Gastroesophageal sphincter (tissue), 4 donors: ENCODE results near the gene NCKIPSD. TPM values are rescaled to one million over a fixed set of nuclear protein-coding genes. Genes with fewer than 3 reads are reported as not detected.

Experiments used
- ATAC-seq: fragments of 150-250 bp; one replicate; pipeline ENCODE4 v1.9.1; 2016; ENCODE audit warnings: mild to moderate bottlenecking, moderate library complexity
- H3K27ac ChIP-seq, 4 donors: fragments of 200-600 bp; sonication (generic) in 3 of 4; 1 replicate in 3 of 4; 2 replicates in 1 of 4; pipeline ENCODE4 v1.5.1; 2016 to 2019
- H3K27me3 ChIP-seq: fragments of 200-600 bp; sonication (generic); one replicate; pipeline ENCODE4 v1.5.1; 2019
- H3K36me3 ChIP-seq, 2 donors: fragments of 200-600 bp; sonication (generic); one replicate each; pipeline ENCODE4 v1.5.1; 2019; ENCODE audit warnings: control low read depth in 1 of 2
- H3K4me1 ChIP-seq, 3 donors: fragments of 200-600 bp; sonication (generic); 1 replicate in 2 of 3; 2 replicates in 1 of 3; pipeline ENCODE4 v1.5.1; 2016 to 2019; ENCODE audit warnings: control low read depth in 2 of 3
- H3K4me3 ChIP-seq, 2 donors: fragments of 200-600 bp; sonication (generic); one replicate each; pipeline ENCODE4 v1.5.1; 2019; ENCODE audit warnings: mild to moderate bottlenecking in 1 of 2, moderate library complexity in 1 of 2
- H3K9me3 ChIP-seq, 3 donors: fragments of 200-600 bp; sonication (generic); one replicate each; pipeline ENCODE4 v1.5.1; 2017 to 2019; ENCODE audit warnings: control low read depth in 2 of 3
- EP300 ChIP-seq: sonication (generic); formaldehyde crosslinking; IDR thresholded peaks from one replicate; pipeline ENCODE4 v1.6.1; 2017; ENCODE audit warnings: antibody characterized with exemption, mild to moderate bottlenecking
- POLR2A ChIP-seq, 2 donors: fragments of 450-650 bp; IDR thresholded peaks; one replicate each; pipeline ENCODE4 v1.6.1; 2017; ENCODE audit warnings: antibody characterized with exemption in 2 of 2, mild to moderate bottlenecking in 2 of 2, moderate library complexity in 1 of 2
- POLR2AphosphoS5 ChIP-seq: sonication (generic); formaldehyde crosslinking; IDR thresholded peaks from one replicate; pipeline ENCODE4 v1.6.1; 2017; ENCODE audit warnings: antibody characterized with exemption
- WGBS, 2 donors: methylation state at CpG; one replicate each; pipeline ENCODE4 v1.1.5; 2018; ENCODE audit warnings: low coverage in 1 of 2; 5-methylcytosine and 5-hydroxymethylcytosine counted together
- total RNA-seq, 4 donors: library from RNA; depleted of rRNA; stranded (reverse); fragments of >200 nt; gene quantifications; one replicate each; pipeline ENCODE4 v1.1.0, GENCODE V29; 2016
- TF ChIP-seq, protein P1 (sequence below), 4 experiments: fragments of 200-600 bp in 2 of 4; fragments of 450-650 bp in 2 of 4; sonication (generic) in 1 of 4; IDR thresholded peaks; one replicate each; pipeline ENCODE4 v1.5.1; 2017 to 2019; ENCODE audit warnings: antibody characterized with exemption in 4 of 4, mild to moderate bottlenecking in 2 of 4, moderate library complexity in 2 of 4

NCKIPSD gene
- total RNA-seq, 4 donors from 2014 or later: 19.0 to 32.5 (median 21.1) TPM

DNA sequence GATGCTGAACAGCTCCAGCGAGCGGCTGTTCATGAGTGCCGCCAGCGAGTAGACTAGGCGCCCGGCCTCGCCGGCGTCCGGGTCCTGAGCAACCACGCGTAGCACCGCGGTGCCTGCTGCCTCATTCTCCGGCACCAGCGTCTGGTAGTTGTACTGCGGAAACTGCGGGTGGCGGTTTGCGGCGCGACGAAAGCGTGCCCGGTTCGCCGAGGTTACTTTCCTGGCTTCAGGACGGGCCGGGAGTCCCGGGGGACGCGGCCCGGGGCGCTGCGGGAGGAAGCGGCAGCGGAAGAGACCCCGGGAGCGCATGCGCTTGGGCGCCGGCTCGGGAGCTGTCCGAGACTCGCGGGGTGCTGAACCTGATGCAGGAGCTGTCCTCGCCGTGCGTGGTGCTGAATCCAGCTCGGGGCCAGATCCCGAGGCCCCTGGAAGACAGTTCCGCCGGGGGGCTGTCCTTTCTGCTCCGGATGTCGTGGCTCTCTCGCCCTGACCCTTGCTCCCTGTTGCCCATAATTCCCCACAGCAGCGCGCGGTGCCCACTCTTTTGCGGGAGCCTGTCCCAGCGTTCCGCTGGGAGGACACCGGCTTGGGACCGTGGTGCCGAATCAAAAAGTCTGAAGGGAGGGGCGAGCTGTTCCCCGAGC, 24.1 kb downstream of the NCKIPSD start:
- no peak for ATAC-seq
- TF ChIP-seq EP300 (no peak), POLR2AphosphoS5 (no peak), POLR2A (IDR thresholded peaks at IDR 0.05) (no peak)
- TF ChIP-seq, protein P1, sequence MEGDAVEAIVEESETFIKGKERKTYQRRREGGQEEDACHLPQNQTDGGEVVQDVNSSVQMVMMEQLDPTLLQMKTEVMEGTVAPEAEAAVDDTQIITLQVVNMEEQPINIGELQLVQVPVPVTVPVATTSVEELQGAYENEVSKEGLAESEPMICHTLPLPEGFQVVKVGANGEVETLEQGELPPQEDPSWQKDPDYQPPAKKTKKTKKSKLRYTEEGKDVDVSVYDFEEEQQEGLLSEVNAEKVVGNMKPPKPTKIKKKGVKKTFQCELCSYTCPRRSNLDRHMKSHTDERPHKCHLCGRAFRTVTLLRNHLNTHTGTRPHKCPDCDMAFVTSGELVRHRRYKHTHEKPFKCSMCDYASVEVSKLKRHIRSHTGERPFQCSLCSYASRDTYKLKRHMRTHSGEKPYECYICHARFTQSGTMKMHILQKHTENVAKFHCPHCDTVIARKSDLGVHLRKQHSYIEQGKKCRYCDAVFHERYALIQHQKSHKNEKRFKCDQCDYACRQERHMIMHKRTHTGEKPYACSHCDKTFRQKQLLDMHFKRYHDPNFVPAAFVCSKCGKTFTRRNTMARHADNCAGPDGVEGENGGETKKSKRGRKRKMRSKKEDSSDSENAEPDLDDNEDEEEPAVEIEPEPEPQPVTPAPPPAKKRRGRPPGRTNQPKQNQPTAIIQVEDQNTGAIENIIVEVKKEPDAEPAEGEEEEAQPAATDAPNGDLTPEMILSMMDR (IDR thresholded peaks at IDR 0.05): no peak
- Histone ChIP-seq H3K36me3 (no peaks in the 10 kb centered on the region), H3K27ac (no peak overlapping the region), H3K9me3 (no peaks in the 10 kb centered on the region), H3K4me3 (peak overlapping the region in 1 of 2 donors; percentile 47), H3K4me1 (peaks cover 0 to 38% (median 4%) of the 10 kb centered on the region in 3 donors), H3K27me3 (peaks cover 62% of the 10 kb centered on the region)
- WGBS, 2 donors: no CpG with 5 or more reads among the region's 67 CpGs

DNA sequence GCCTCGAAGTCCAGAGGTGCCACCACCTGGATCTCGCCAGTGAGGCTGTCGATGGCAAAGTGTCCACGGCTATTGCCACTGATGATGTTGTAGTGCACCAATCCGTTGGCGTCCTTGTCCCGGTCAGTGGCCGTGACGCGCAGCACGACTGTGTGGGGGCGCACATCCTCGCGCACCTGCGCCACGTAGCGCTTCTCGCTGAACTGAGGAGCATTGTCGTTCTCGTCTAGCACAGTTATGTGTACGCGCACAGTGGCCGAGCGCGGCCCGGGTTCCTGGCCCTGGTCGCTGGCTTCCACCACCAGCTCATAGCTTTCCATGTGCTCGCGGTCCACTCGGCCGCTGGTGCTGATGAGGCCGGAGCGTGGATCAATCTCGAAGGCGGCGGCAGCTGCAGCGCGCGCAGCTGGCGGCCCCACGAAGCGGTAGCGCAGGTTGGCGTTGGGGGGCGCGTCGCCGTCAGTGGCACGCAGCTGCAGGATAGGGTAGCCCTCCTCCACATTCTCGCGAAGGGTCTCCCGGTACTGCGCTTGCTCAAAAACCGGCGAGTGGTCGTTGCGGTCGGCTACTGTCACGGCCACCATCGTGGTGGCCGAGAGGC, 24.8 kb downstream of the NCKIPSD start:
- Histone ChIP-seq H3K9me3 (no peaks in the 10 kb centered on the region), H3K4me1 (peaks cover 0 to 45% (median 7%) of the 10 kb centered on the region in 3 donors), H3K4me3 (peak overlapping the region in 1 of 2 donors; percentile 47), H3K27ac (no peak overlapping the region), H3K36me3 (no peaks in the 10 kb centered on the region), H3K27me3 (peaks cover 62% of the 10 kb centered on the region)
- 90% methylated on average over 2 to 17 of the region's 61 CpGs for WGBS, 2 donors
- no peak for TF ChIP-seq POLR2A (IDR thresholded peaks at IDR 0.05)
- TF ChIP-seq EP300: no peak
- TF ChIP-seq, protein P1 (IDR thresholded peaks at IDR 0.05): no peak
- no peak for TF ChIP-seq POLR2AphosphoS5
- ATAC-seq: no peak

DNA sequence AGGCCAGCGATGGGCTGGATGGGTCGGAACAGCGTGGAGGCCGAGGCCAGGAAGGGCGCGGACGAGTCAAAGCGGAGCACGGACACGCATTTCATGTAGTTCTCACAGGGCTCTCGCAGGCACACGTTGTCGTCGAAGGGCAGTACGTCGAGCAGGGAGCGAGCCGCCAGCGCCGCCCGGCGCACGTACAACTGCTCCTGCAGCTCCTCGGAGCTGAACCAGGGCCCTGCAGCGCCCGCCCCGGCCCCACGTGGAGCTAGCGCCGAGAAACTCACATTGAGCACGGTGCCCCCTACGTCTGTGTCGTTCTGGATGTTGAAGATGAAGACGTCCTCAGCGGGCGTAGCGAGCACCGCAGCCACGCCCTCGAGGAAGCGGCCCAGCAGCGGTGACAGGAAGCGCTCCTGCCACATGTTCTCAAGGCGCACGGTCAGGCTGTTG, 28.9 kb downstream of the NCKIPSD start:
- TF ChIP-seq POLR2A (IDR thresholded peaks at IDR 0.05): no peak
- no peak for TF ChIP-seq POLR2AphosphoS5
- no peak for TF ChIP-seq EP300
- TF ChIP-seq, protein P1 (IDR thresholded peaks at IDR 0.05): no peak
- ATAC-seq: no peak
- WGBS, 2 donors: no CpG with 5 or more reads among the region's 45 CpGs
- Histone ChIP-seq H3K27me3 (peaks cover 35% of the 10 kb centered on the region), H3K27ac (peak overlapping the region in 3 of 4 donors; percentile 80 to 88 (median 82)), H3K9me3 (no peaks in the 10 kb centered on the region), H3K4me3 (peak overlapping the region; percentile 39 to 70), H3K36me3 (no peaks in the 10 kb centered on the region), H3K4me1 (peaks cover 0 to 30% (median 12%) of the 10 kb centered on the region in 3 donors)

DNA sequence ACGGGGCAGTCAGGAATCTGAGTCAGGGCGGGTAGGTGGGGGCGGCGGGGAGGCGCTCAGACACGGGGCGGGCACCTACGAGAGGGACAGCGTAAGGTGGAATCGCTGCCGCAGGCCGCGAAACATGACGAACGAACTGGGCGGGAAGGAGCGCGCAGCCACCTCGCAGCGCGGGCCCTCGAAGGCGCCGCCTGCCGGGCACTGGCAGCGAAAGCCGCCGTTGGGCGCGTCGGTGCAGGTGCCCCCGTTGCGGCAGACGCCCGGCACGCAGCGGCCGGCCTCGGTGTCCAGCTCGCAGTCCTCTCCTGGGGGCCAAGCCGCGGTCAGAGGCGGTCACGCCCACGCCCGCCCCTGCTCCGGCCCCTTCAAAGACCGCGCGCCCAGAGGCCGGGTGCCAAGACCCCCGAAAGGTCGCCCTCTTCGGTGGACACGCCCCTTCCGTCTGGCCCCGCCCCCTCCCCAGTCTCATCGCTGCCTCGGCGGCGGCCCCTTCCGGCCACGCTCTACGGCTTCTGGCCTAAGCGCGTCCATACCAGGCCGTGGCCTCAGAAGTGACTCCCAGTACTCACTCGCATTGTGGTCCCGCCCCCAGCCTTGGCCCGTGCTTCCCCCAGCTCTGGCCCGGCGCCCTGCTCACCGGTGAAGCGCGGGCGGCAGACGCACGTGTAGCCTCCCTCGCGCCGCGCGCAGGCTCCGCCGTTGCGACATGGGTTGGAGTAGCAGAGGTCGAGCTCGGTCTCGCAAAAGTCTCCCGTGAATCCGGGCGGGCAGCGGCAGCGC, 29.5 kb downstream of the NCKIPSD start:
- Histone ChIP-seq H3K27me3 (peaks cover 29% of the 10 kb centered on the region), H3K4me3 (peak overlapping the region; percentile 39 to 70), H3K4me1 (peaks cover 0 to 24% (median 10%) of the 10 kb centered on the region in 3 donors), H3K27ac (peak overlapping the region in 3 of 4 donors; percentile 80 to 88 (median 82)), H3K36me3 (no peaks in the 10 kb centered on the region), H3K9me3 (no peaks in the 10 kb centered on the region)
- TF ChIP-seq POLR2AphosphoS5 (peak; percentile 36), POLR2A (IDR thresholded peaks at IDR 0.05) (no peak)
- TF ChIP-seq, protein P1 (IDR thresholded peaks at IDR 0.05): peak in 3 of 4 experiments; percentile 76 to 87 (median 79)
- peak; percentile 90 for ATAC-seq
- no CpG with 5 or more reads among the region's 94 CpGs for WGBS, 2 donors
